Suprapubic skin (tissue), 4 donors: ENCODE results near the gene EP300.

ENCODE experiments used
- CTCF ChIP-seq, 2 donors: fragments of 200-600 bp in 1 of 2; fragments of 450-650 bp in 1 of 2; sonication (generic) in 1 of 2; IDR thresholded peaks; one replicate each; pipeline ENCODE4 v1.5.1; 2016 to 2019; ENCODE audit warnings: antibody characterized with exemption in 2 of 2, mild to moderate bottlenecking in 1 of 2, moderate library complexity in 1 of 2
- POLR2A ChIP-seq, 2 donors: fragments of 450-650 bp; IDR thresholded peaks; one replicate each; pipeline ENCODE4 v1.6.1; 2017; ENCODE audit warnings: antibody characterized with exemption in 2 of 2, mild to moderate bottlenecking in 2 of 2, moderate library complexity in 2 of 2
- POLR2AphosphoS5 ChIP-seq, 3 donors: sonication (generic); formaldehyde crosslinking; IDR thresholded peaks; one replicate each; pipeline ENCODE4 v1.6.1; 2017; ENCODE audit warnings: antibody characterized with exemption in 3 of 3

- TF ChIP-seq POLR2A (IDR thresholded peaks at IDR 0.05) (no peak), CTCF (IDR thresholded peaks at IDR 0.05) (no peak), POLR2AphosphoS5 (IDR thresholded peaks at IDR 0.05) (no peak)
These were observed 130.6 kb downstream of the EP300 start for GRCh38 chr22:41222846-41223507.
